HG02759 (cell line): ENCODE data around the gene LPP.

Experiments
- ATAC-seq: cut with Tn5 transposase; IDR thresholded peaks from one replicate; pipeline ENCODE4 v1.9.1; 2021; ENCODE audit warnings: mild to moderate bottlenecking, moderate library complexity; ENCODE audit not compliant: unreplicated experiment

Gene LPP

DNA sequence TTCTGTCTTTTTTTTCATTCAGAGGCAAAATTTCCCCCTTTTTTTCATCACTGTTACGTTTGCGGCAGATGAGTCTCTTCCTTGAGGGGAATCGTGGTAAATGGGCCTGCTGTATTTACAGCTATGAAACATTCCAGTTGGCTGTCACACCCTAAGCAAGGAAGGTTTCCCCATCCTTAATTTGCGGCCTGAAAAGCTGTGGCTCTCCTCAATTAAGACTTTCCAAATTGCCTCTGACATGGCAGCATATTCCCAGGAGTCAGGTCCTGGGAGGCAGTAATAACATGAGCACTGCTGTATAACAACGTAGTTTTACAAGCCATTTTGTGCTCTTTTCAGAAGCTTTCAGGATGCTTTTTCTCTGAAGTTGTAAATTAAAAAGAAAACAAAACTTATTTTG, 420.9 kb downstream of the LPP start:
- no peak for ATAC-seq

DNA sequence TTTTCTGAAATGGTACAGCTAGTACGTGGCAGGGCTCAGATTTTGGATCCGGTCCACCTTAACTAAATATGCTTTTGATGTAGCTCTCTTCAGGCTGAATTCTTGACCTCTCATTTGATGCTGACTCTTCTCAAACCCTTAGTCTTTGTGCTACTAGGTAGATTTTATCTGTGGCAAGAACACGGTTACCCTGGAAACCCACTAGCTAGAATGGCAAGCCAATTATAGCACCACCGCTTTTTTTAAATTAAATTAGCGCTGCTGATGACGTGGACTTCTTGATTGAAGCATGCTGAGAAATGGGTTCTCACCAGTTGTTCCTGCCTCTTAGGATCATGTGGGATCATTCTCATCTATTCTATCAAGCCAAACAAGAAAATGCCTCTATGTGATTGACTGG, 421.5 kb downstream of the LPP start:
- no peak for ATAC-seq

DNA sequence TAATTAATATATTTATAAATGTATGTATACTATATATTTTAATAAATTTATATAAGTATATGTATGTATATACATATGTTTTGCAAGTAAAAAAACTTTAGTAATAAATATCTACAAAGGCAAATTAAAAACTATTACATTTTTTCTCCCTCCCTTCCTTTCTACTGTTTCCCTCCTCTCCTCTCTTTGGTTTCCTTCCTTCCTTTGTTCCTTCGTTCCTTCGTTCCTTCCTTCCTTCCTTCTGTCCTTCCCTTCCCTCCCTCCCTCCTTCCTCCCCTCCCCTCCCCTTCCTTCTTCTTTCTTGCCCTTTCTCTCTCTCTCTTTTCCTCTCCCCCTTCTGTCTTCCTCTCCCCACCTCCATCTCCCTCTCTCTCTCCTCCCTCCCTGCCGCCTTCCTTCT, 423.6 kb downstream of the LPP start:
- no peak for ATAC-seq

DNA sequence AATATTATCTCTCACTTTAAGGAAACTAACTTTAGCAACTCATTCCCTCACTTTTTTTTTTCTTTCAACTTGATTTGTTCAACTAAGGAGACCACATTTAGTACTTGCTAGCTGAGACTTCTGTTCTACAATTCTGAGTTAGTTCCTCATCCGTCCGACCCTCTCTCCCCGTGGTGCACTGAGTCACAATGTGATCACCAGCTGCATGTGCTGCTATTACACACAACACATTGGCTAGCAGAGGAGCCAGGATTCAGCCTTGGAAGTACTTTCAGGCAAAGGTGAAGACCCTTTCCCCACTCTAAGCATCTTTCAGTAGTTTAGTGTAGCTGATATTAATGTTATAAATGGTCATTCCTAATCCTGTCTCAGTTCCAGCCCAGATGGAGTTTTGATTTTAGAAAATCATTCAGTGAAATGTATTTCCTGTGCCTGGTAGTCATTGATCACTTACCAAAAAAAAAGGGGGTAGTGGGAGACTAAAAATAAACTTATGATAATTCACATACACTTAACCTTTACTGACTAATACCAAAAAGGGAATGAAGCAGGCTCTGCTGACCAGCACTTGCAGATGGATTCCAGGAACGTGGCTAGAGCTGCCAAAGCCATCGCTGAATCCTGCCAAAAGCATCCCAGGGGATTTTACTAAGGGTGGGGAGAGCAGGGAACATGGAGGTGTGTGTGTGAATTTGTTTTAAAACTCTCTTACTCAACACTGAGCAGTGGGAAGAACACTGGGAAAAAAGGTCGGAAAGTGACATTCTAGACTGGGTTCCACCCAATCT, 424.8 kb downstream of the LPP start:
- ATAC-seq, result no peak

DNA sequence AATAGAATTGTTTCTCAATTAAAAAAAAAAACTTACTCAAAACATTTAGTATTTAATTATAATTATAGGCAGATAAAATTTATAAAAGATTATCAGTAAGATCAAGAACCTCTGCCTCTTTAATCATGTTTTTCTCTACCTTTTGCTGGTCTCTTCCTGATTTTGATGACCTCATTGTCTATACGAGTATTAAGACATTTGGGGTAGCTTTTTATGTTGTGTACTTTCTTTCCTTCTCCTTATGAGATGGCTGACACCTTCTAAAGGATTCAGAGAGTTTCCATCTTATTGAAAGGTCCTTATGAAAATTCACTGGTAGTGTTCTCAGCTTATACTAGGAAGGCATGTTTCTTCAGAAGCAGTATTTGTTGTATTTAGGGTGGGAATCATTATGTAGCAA, 426.3 kb downstream of the LPP start:
- ATAC-seq, result no peak

DNA sequence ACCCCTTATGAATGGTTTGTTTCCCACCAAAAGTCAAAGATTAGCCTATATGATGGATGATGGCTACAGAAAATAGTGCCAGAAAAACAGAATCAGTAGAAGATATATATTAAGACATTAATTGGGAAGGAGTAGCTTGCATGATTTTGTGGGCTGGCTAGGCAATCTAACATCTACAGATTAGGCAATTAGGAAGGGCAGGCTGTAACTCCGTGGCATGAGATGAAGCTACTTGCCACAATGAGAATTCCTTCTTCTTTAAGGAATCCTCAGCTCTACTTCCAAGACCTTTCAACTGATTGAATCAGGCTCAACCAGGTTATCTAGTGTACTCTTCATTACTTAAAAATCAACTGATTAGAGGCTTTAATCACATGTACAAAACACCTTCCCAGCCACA, 426.7 kb downstream of the LPP start:
- ATAC-seq, result no peak

DNA sequence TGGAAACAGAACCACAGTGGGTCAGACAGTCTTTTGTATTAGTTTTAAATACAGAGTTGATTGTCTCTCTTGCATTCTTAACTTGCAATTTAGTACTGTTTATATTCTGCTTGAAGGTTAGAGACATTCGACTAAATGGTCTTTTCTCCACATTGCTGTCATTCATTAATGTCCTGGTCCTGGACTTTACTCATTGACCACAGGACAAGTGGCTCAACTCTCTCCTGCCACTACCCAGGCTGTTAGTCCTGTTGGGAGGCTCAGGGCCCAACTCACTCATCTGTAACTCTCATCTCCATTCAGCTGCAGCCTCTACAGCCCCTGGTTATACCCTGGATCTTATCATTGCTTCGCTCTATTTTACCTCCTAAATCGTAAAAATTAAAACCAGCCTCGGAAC, 427.4 kb downstream of the LPP start:
- ATAC-seq, result no peak

DNA sequence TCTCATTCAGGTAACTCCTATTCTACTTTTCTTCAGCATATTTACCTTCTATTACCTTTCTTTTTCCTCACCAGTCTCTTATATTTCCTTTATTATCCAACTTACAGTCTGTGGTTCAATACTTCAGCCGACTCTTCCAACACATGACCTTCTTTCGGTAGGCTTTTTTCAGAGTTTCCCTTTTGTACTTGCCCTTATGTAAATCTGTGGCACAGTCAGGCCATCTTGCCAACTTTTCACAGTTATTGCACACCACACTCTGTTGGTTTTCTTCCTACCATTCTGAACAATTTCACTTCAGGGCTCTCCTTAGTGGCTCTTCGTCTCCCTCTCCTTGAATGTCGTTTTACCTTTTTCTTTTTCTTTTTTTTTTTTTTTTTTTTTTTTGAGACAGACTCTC, 427.8 kb downstream of the LPP start:
- ATAC-seq, result no peak

DNA sequence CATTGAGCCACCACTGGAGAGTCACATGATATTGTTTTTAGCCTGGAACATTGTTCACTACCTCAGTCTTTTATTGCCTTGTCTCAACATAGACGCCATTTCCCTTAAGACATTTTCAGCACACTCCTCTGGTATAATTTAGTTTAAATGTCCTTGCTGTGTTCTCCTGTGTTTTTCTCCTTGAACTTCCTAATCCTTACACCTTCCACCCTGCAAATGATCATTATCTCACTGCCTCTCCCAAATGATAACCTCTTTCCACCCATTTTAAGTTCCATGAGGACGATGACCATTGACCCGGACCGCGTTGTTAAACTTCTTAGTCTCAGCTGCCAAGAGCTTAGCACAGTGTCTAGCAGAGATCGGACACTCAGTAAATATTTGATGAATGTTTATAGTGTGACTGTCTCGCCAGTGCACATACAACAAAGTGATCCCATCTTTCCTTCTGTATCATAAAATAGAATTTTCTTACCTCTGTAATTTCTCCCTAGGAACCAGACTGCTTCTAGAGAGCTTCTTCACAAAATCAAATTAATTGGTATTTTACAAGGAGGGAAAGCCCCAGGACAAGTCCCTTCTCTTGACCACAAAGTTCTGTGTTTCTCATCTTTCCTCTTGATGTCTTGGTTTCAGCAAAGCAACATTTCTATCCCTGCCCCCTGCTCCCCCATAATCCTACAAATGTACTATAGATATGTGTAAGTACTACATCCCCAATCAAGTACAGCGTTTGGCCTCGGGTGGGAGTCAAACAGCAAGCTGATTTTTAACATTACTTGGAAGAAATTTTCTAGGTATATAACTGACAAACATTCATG, 429.6 kb downstream of the LPP start:
- ATAC-seq, result no peak

DNA sequence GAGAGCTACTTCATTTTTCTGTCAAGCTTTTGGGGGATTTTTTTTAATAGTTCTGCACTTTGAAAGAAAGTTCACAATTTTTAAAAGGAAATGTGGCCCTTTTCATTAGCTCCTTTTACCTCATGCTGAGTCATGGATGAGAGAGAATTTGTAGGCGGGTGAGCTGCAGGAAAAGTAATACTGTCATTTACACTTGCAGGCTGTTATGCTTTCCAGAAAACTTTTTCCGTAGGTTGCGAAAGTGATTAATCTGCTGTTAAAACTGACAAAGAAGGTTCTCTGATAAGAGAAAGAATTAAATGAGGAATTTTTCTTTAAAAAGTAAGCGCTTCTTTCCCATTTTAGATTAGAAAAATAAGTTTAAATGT, 430.2 kb downstream of the LPP start:
- no peak for ATAC-seq

DNA sequence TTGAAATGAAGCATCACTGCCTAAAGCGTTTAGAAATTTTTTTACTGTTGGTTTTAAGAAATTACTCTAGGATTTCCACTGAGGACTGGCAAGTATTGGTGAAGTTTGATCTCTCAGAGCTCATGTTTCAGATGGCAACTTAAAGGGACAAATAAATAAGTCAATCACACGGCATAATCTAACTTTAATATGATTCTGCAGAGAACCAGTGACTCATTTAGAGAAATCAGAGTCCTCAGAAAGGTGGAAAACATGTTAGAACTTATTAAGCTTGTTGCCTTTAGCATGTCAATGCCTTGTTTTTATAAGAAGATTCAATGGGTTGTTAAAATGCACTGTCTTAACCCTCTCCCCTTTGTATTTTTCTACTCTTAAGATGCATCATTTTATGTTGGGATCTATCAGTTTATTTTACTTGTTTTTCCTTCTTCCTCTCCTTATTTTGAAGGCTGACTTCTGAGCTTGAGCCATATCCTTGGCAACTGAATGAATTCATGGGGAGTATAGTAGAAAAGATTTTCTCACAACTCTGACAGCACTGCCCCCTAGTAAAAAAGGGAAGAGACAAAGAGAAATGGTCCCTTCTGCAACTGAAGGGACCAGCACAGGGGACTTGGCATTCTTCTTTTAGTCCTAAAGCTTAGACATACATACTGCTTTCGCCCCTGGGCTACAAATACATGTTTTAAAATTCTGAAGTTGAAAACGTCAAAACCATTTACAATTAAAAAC, 431.2 kb downstream of the LPP start:
- no peak for ATAC-seq

DNA sequence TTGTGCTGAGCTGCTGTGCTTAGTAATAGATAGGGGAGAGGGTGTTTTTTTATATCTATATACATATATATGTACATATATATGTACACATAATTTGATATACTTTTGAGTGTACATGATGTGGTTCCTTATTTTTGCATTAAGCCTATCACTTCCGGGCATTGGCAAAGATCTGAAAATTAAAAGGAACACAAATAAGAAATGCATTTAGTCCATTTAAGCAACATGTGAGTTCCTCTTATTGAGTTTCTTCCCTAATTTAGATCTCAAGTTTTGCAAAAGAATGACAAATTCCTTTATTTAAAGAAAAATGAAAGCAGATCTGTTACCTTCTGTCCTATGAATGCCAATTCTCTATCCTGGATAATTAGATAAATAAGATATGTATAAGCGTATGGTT, 435.1 kb downstream of the LPP start:
- no peak for ATAC-seq

DNA sequence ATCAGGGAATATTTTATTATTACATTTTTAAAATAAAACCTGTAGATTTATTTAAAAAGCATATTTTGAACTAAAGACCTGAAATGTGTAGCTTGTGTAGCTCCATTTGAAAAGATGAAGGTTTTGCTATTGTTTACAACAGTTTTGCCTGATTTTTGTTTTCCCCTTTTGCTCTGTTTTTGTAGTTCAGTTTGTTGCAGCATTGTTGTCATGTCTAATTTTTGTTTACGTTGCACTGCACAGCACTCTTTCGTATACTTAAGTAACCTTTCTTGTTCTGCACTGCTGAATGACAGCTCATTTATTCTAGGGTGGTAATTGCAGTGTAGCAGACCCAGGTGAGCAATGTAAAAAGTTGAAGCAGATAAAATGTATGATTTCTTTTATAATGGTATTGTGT, 435.8 kb downstream of the LPP start:
- ATAC-seq, result no peak

DNA sequence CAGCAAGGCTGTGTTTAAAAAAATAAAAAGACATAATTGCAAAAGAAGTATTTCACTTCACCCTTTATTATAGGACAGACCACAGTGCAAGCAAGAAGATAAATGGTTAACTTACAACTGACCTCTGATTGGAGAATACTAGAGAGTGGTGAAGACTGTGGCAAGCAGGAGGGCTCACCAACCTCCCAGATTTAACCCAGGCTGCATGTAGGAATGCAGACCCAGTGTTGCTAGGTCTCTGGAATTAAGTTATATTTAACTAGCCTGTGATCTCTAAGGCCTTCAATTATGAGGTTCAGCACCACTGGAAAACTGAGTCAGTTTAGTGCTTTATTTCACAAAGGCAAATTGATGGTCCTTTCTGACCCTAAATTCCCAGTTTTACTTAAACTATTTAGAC, 436.6 kb downstream of the LPP start:
- no peak for ATAC-seq

DNA sequence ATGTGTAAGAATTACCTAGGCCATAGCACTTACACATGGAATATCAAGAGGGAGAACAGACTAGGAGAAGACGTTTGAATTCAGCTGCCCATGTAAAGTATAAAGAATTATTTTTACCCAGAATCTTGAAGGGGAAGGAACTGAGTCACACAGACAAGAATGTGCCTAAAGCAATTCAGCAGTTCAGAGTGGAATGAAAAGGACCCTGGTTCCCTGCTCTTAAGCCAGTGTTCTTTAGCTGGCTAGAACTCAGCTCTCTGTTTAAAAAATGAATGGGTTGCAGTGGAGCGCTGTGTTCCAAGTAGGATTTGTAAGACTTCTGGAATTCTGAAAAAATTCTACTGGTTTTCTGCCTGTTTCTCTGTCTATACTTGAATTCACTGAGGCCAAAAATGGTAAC, 440.2 kb downstream of the LPP start:
- ATAC-seq, result no peak

DNA sequence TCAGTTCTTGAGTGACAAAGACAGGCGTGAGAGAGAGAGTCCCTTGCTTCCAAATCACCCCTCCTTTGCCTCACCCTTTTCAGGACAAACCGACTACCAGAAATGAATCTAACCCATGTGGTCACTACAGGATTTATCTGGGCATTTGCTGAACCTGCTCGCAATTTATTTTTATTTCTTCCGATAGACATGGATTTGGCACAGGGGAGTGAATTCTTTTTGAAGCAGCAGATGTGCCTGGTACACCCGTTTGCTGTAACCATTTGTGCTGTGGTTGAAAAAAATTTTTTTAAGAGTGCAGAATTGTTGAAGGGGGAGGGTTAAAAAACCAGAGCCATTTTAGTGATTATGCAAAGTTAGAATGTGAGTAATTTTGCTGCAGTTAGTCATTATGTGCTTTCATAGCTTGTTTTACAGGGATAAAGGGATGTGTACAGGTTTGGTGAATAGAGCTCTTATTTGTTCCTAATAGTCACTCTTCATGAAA, 442.0 kb downstream of the LPP start:
- ATAC-seq, result no peak

DNA sequence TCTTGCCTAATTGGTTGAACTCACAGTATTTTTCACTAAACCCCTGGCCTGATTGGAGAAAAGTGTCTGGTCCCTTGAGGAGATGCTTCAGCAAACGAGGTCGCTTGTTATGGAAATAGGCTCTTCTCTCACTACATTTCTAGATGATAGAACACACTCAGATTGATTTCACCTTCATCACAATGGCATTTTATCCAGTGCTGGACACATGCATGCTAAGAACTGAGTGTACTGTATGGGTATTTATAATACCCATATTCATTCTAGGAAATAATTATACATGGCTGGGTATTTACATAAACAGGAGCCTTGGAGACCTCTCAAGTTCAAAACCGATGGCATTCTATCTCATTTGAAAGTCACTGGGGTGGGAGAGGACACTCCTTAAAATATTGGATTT, 444.9 kb downstream of the LPP start:
- ATAC-seq, result no peak

DNA sequence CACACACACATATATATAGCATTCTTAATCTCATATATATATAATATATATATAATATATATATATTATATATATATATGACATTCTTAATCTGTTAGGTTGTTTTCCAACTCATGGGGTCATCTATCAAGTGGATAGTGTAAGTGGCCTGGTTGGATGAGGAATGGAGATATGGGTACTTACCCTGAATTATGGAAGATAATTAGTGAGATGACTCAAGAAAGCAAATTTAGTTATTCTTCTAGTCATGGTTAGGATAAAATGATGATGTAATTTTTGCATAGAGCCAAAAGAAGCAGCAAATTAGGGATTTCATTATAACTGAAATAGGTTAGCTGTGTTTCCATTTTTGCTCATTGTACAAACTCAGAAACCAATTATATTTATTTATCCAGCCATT, 448.2 kb downstream of the LPP start:
- no peak for ATAC-seq

DNA sequence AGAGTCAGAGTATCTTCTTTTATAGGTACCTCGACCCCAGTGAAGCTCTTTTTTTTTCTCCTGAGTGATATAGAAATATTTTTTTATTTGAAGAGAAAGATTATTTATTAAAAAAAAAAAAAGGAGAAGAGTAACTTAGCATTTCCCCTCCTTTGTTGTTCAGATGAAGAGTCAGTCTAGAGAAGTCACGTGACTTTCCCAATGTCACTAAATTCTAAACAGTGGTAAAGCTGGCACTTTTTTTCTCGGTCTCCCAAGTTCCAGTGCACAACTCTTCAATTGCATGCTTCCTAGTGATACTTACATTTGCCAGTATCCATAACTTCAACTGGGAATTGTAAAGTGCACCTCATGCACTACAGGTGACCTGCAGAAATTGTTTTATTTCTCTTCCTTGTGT, 448.7 kb downstream of the LPP start:
- no peak for ATAC-seq

DNA sequence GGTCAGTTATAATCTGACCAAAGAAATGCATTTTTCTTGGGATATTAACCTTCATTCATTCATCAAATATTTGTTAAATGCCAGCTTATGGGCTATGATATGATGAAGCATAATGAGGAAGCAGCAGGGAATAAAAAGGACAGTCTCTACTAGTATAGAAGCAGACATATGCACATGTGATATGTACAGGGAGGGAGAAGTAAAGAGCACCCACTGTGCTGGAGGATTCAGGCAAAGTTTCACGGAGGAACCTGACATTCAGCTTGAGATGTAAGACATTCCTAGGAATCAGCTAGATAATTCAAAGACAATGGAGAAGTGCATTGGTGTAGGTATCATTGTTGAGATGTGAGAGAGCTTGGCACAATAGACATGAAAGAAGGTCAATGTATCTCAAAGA, 450.7 kb downstream of the LPP start:
- no peak for ATAC-seq

DNA sequence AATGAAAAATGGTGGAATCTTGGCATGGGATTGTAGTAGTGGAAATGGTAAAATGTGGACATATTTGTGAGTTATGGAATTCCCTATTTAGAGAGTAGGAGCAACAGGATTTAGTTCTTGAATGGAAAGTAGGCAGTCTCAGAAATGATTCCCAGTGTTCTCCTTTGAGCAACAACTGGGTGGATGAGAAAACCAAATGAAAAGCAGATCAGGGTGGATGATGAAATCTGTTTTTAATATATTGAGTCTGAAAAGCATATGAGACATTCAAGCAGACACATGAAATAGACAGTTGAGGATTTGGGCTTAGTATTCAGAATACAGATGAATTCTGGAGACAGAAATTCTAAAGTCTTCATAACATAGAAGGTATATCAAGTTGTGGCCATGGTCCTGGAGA, 451.3 kb downstream of the LPP start:
- no peak for ATAC-seq

DNA sequence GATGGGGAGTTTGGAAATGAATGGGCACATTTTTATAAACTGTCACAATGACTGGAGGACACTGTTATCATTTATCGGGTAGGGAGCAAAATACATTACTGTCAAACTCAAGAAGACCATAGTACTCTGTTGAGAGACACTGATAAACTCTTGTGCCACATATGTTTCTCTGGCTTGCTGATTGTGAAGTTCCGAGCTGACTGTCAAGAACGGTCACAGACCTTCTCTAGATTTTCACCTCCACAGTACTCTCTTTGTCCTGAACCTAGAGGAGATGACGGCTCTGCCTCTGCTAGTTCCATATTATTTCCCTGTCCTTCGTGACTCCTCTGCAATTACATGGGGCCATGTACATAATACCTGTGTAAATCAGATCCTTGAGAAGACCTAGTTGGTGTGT, 451.9 kb downstream of the LPP start:
- no peak for ATAC-seq
